Measurements from ENCODE around the gene GBF1.
"Not testable (repeated sequence)": the region's sequence is repeated elsewhere in the genome, so short reads cannot be mapped to it uniquely, and the experiment has no call there.

Gene GBF1

GRCh38 chr10:102274062-102274461, 28.7 kb downstream of the GBF1 start:
- DNase-seq (ENCODE audit: low read depth), result no peak

- no peak for DNase-seq (ENCODE audit: low read depth)
Observed at GRCh38 chr10:102275343-102275742, 30.0 kb downstream of the GBF1 start.

- no peak for DNase-seq (ENCODE audit: low read depth)
Observed at GRCh38 chr10:102279104-102279503, 33.8 kb downstream of the GBF1 start.

GRCh38 chr10:102280397-102281101, 35.2 kb downstream of the GBF1 start:
- no peak for DNase-seq (ENCODE audit: low read depth)

- DNase-seq (ENCODE audit: low read depth), result no peak
Observed at GRCh38 chr10:102281102-102281487, 35.8 kb downstream of the GBF1 start.

- no peak for DNase-seq (ENCODE audit: low read depth)
Observed at GRCh38 chr10:102283488-102283887, 38.2 kb downstream of the GBF1 start.

GRCh38 chr10:102283890-102284289, 38.6 kb downstream of the GBF1 start:
- no peak for DNase-seq (ENCODE audit: low read depth)

- no peak for DNase-seq (ENCODE audit: low read depth)
Observed at GRCh38 chr10:102284531-102284930, 39.2 kb downstream of the GBF1 start.

- no peak for DNase-seq (ENCODE audit: low read depth)
Observed at GRCh38 chr10:102285133-102285532, 39.8 kb downstream of the GBF1 start.

GRCh38 chr10:102286216-102286615, 40.9 kb downstream of the GBF1 start:
- no peak for DNase-seq (ENCODE audit: low read depth)

GRCh38 chr10:102287538-102287937, 42.2 kb downstream of the GBF1 start:
- DNase-seq (ENCODE audit: low read depth), result no peak

- DNase-seq (ENCODE audit: low read depth), result no peak
Observed at GRCh38 chr10:102287991-102288390, 42.7 kb downstream of the GBF1 start.

- no peak for DNase-seq (ENCODE audit: low read depth)
Observed at GRCh38 chr10:102289356-102289755, 44.0 kb downstream of the GBF1 start.

- DNase-seq (ENCODE audit: low read depth), result no peak
Observed at GRCh38 chr10:102289840-102290239, 44.5 kb downstream of the GBF1 start.

- no peak for DNase-seq (ENCODE audit: low read depth)
Observed at GRCh38 chr10:102291221-102291905, 46.0 kb downstream of the GBF1 start.

GRCh38 chr10:102297101-102297500, 51.8 kb downstream of the GBF1 start:
- no peak for DNase-seq (ENCODE audit: low read depth)

- no peak for DNase-seq (ENCODE audit: low read depth)
Observed at GRCh38 chr10:102298899-102299298, 53.6 kb downstream of the GBF1 start.

- no peak for DNase-seq (ENCODE audit: low read depth)
Observed at GRCh38 chr10:102299873-102300272, 54.5 kb downstream of the GBF1 start.

GRCh38 chr10:102300278-102300843, 55.0 kb downstream of the GBF1 start:
- DNase-seq (ENCODE audit: low read depth), result no peak

- not testable (repeated sequence) for DNase-seq (ENCODE audit: low read depth)
Observed at GRCh38 chr10:102300912-102301311, 55.6 kb downstream of the GBF1 start.

GRCh38 chr10:102301332-102301731, 56.0 kb downstream of the GBF1 start:
- DNase-seq (ENCODE audit: low read depth), result not testable (repeated sequence)

GRCh38 chr10:102302611-102303010, 57.3 kb downstream of the GBF1 start:
- no peak for DNase-seq (ENCODE audit: low read depth)

GRCh38 chr10:102306006-102306405, 60.7 kb downstream of the GBF1 start:
- no peak for DNase-seq (ENCODE audit: low read depth)
